ENCODE data around the gene PFDN6. TPM values are rescaled to one million over a fixed set of nuclear protein-coding genes. Genes with fewer than 3 reads are reported as not detected.

The PFDN6 gene
- polyA plus RNA-seq, 1 of the 3 experiments (the other 2 are of a cell fraction), result 182 TPM

DNA sequence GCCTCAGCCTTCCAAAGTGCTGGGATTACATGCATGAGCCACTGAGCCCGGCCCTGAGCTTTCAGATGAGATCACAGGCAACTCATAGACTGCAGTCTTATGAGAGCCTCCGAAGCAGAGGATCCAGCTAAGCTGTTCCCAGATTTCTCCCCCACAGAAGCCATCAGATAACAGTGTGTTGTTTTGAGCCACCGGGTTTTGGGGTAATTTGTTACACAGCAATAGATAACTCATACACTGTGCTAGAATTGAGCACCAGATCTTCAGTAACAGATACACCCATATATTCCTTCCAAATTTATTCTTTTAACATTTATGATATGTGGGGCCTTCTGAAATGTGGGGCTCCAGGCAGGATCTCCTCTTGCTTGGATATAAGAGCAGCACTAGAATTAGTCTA, 47.1 kb downstream of the PFDN6 start (continued):
- TF ChIP-seq, protein P1, sequence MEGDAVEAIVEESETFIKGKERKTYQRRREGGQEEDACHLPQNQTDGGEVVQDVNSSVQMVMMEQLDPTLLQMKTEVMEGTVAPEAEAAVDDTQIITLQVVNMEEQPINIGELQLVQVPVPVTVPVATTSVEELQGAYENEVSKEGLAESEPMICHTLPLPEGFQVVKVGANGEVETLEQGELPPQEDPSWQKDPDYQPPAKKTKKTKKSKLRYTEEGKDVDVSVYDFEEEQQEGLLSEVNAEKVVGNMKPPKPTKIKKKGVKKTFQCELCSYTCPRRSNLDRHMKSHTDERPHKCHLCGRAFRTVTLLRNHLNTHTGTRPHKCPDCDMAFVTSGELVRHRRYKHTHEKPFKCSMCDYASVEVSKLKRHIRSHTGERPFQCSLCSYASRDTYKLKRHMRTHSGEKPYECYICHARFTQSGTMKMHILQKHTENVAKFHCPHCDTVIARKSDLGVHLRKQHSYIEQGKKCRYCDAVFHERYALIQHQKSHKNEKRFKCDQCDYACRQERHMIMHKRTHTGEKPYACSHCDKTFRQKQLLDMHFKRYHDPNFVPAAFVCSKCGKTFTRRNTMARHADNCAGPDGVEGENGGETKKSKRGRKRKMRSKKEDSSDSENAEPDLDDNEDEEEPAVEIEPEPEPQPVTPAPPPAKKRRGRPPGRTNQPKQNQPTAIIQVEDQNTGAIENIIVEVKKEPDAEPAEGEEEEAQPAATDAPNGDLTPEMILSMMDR (IDR thresholded peaks at IDR 0.05), result no peak
- TF ChIP-seq, protein P2, sequence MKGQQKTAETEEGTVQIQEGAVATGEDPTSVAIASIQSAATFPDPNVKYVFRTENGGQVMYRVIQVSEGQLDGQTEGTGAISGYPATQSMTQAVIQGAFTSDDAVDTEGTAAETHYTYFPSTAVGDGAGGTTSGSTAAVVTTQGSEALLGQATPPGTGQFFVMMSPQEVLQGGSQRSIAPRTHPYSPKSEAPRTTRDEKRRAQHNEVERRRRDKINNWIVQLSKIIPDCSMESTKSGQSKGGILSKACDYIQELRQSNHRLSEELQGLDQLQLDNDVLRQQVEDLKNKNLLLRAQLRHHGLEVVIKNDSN (IDR thresholded peaks at IDR 0.05; ENCODE audit: borderline replicate concordance, low read depth), result no peak
- no peak for TF ChIP-seq EZH2phosphoT487 (IDR thresholded peaks at IDR 0.05; ENCODE audit: borderline replicate concordance, low read depth)

DNA sequence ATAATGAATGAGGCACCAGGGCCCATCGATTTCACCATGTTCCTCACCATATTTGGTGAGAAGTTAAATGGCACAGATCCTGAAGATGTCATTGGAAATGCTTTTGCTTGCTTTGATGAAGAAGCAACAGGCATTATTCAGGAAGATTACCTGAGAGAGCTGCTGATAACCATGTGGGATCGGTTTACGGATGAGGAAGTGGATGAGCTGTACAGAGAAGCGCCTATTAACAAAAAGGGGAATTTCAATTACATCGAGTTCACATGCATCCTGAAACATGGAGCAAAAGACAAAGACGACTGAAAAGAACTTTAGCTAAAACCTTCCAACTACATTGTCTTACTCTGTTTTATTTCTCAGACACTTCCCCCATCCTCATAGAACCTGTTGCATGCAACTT, 49.8 kb downstream of the PFDN6 start:
- Histone ChIP-seq H3K36me3 (replicated peaks in 1 of 2; ENCODE audit: control insufficient read depth in 1 of 2, insufficient read depth in 2 of 2, low read length in 1 of 2) (no peaks in the 10 kb centered on the region), H3K4me2 (no peak overlapping the region), H3K9ac (no peak overlapping the region), H3K9me3 (no peaks in the 10 kb centered on the region), H3K4me1 (ENCODE audit: control insufficient read depth in 1 of 2, insufficient read depth in 2 of 2, low read depth in 1 of 2, low read length in 1 of 2) (no peaks in the 10 kb centered on the region), H3K4me3 (ENCODE audit: low read depth in 2 of 2, low read length in 1 of 2) (no peak overlapping the region), H3K9me2 (no peaks in the 10 kb centered on the region), H3K27me3 (ENCODE audit: insufficient read depth) (no peaks in the 10 kb centered on the region), H4K20me1 (ENCODE audit: insufficient read depth) (no peaks in the 10 kb centered on the region), H2AFZ (ENCODE audit: low read depth) (no peak overlapping the region), H3K27ac (ENCODE audit: low read depth in 2 of 2, low read length in 1 of 2) (no peak overlapping the region), H3K79me2 (ENCODE audit: insufficient read depth) (no peaks in the 10 kb centered on the region), H3F3A (replicated peaks; ENCODE audit: insufficient read depth) (no peaks in the 10 kb centered on the region)
- POLR2A ChIA-PET, result no interaction called here
- no peak for TF ChIP-seq RFX5 (IDR thresholded peaks at IDR 0.05; ENCODE audit: low read length)
- TF ChIP-seq ELF1 (IDR thresholded peaks at IDR 0.05), result no peak
- no peak for TF ChIP-seq EP300 (IDR thresholded peaks at IDR 0.05; ENCODE audit: borderline replicate concordance in 1 of 2, low read depth in 1 of 2, low read length in 1 of 2)
- no peak for TF ChIP-seq JUND (IDR thresholded peaks at IDR 0.05)
- TF ChIP-seq POLR2AphosphoS5 (IDR thresholded peaks at IDR 0.05; ENCODE audit: low read depth, low read length), result no peak
- TF ChIP-seq GATA2 (CRISPR knock-in tag; IDR thresholded peaks at IDR 0.05), result no peak
- no peak for TF ChIP-seq NFIC (IDR thresholded peaks at IDR 0.05; ENCODE audit: borderline replicate concordance)
- TF ChIP-seq MXI1 (IDR thresholded peaks at IDR 0.05; ENCODE audit: low read depth, low read length), result no peak
- TF ChIP-seq, protein P3, sequence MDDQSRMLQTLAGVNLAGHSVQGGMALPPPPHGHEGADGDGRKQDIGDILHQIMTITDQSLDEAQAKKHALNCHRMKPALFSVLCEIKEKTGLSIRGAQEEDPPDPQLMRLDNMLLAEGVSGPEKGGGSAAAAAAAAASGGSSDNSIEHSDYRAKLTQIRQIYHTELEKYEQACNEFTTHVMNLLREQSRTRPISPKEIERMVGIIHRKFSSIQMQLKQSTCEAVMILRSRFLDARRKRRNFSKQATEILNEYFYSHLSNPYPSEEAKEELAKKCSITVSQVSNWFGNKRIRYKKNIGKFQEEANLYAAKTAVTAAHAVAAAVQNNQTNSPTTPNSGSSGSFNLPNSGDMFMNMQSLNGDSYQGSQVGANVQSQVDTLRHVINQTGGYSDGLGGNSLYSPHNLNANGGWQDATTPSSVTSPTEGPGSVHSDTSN (IDR thresholded peaks at IDR 0.05), result no peak
- no peak for TF ChIP-seq TEAD4 (IDR thresholded peaks at IDR 0.05; ENCODE audit: borderline replicate concordance, insufficient read depth)
- TF ChIP-seq EZH2phosphoT487 (IDR thresholded peaks at IDR 0.05; ENCODE audit: borderline replicate concordance, low read depth), result no peak
- no peak for TF ChIP-seq FOSL2 (IDR thresholded peaks at IDR 0.05; ENCODE audit: borderline replicate concordance, low read depth)
- TF ChIP-seq TCF12 (IDR thresholded peaks at IDR 0.05), result no peak
- TF ChIP-seq, protein P4, sequence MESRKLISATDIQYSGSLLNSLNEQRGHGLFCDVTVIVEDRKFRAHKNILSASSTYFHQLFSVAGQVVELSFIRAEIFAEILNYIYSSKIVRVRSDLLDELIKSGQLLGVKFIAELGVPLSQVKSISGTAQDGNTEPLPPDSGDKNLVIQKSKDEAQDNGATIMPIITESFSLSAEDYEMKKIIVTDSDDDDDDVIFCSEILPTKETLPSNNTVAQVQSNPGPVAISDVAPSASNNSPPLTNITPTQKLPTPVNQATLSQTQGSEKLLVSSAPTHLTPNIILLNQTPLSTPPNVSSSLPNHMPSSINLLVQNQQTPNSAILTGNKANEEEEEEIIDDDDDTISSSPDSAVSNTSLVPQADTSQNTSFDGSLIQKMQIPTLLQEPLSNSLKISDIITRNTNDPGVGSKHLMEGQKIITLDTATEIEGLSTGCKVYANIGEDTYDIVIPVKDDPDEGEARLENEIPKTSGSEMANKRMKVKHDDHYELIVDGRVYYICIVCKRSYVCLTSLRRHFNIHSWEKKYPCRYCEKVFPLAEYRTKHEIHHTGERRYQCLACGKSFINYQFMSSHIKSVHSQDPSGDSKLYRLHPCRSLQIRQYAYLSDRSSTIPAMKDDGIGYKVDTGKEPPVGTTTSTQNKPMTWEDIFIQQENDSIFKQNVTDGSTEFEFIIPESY (IDR thresholded peaks at IDR 0.05; ENCODE audit: borderline replicate concordance, low read depth), result no peak
- TF ChIP-seq SIN3A (IDR thresholded peaks at IDR 0.05; ENCODE audit: borderline replicate concordance, low read depth, low read length), result no peak
- TF ChIP-seq FOXJ3 (CRISPR knock-in tag; IDR thresholded peaks at IDR 0.05), result no peak
- TF ChIP-seq, protein P5, sequence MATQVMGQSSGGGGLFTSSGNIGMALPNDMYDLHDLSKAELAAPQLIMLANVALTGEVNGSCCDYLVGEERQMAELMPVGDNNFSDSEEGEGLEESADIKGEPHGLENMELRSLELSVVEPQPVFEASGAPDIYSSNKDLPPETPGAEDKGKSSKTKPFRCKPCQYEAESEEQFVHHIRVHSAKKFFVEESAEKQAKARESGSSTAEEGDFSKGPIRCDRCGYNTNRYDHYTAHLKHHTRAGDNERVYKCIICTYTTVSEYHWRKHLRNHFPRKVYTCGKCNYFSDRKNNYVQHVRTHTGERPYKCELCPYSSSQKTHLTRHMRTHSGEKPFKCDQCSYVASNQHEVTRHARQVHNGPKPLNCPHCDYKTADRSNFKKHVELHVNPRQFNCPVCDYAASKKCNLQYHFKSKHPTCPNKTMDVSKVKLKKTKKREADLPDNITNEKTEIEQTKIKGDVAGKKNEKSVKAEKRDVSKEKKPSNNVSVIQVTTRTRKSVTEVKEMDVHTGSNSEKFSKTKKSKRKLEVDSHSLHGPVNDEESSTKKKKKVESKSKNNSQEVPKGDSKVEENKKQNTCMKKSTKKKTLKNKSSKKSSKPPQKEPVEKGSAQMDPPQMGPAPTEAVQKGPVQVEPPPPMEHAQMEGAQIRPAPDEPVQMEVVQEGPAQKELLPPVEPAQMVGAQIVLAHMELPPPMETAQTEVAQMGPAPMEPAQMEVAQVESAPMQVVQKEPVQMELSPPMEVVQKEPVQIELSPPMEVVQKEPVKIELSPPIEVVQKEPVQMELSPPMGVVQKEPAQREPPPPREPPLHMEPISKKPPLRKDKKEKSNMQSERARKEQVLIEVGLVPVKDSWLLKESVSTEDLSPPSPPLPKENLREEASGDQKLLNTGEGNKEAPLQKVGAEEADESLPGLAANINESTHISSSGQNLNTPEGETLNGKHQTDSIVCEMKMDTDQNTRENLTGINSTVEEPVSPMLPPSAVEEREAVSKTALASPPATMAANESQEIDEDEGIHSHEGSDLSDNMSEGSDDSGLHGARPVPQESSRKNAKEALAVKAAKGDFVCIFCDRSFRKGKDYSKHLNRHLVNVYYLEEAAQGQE (IDR thresholded peaks at IDR 0.05; ENCODE audit: low read depth, low read length), result no peak
- no peak for TF ChIP-seq GABPA (IDR thresholded peaks at IDR 0.05; ENCODE audit: low read depth)
- DNase-seq, result no peak
- CTCF ChIA-PET, result interaction anchor here (1.0 kb wide), 1 partner anchor 40 kb away, joined by 4 read pairs; no protein-coding TSS in a partner anchor
- 87% methylated on average over 6 of the region's 6 CpGs for WGBS (ENCODE audit: low lambda C conversion rate)

All from SK-N-SH (cell line).